ENCODE results near the gene PLCL1.

- TF ChIP-seq, protein P1, sequence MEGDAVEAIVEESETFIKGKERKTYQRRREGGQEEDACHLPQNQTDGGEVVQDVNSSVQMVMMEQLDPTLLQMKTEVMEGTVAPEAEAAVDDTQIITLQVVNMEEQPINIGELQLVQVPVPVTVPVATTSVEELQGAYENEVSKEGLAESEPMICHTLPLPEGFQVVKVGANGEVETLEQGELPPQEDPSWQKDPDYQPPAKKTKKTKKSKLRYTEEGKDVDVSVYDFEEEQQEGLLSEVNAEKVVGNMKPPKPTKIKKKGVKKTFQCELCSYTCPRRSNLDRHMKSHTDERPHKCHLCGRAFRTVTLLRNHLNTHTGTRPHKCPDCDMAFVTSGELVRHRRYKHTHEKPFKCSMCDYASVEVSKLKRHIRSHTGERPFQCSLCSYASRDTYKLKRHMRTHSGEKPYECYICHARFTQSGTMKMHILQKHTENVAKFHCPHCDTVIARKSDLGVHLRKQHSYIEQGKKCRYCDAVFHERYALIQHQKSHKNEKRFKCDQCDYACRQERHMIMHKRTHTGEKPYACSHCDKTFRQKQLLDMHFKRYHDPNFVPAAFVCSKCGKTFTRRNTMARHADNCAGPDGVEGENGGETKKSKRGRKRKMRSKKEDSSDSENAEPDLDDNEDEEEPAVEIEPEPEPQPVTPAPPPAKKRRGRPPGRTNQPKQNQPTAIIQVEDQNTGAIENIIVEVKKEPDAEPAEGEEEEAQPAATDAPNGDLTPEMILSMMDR (IDR thresholded peaks at IDR 0.05) = peak in 4 of 7 experiments; percentile 3 to 42 (median 26)
- TF ChIP-seq POLR2A (IDR thresholded peaks at IDR 0.05) = peak in 2 of 3 donors; percentile 15 to 23
Measured at GRCh38 chr2:197804049-197804757, at the start of gene PLCL1.
